GM11168 (cell line): ENCODE data around the gene ARHGEF28.

Source experiments
- in situ Hi-C: fragments of 300-500 bp; cut with MboI; formaldehyde crosslinking; loops from one replicate; pipeline ENCODE4 v1.12.0; 2022; ENCODE audit warnings: low sequenced_read_pairs; ENCODE audit not compliant: unreplicated experiment

The ARHGEF28 gene

GRCh38 chr5:73913971-73914370 lies 288.0 kb downstream of the ARHGEF28 start:
- in situ Hi-C loops = no loop called here

GRCh38 chr5:73915345-73915744 lies 289.3 kb downstream of the ARHGEF28 start:
- in situ Hi-C loops = no loop called here

GRCh38 chr5:73917433-73917832 lies 291.4 kb downstream of the ARHGEF28 start:
- in situ Hi-C loops = no loop called here

- in situ Hi-C loops = no loop called here
Observed at GRCh38 chr5:73917891-73918290, 291.9 kb downstream of the ARHGEF28 start.

- in situ Hi-C loops = no loop called here
Observed at GRCh38 chr5:73918791-73919221, 292.8 kb downstream of the ARHGEF28 start.

GRCh38 chr5:73921741-73922140 lies 295.7 kb downstream of the ARHGEF28 start:
- in situ Hi-C loops = no loop called here

- in situ Hi-C loops = no loop called here
Observed at GRCh38 chr5:73922224-73922623, 296.2 kb downstream of the ARHGEF28 start.

- in situ Hi-C loops = no loop called here
Observed at GRCh38 chr5:73922875-73923557, 297.0 kb downstream of the ARHGEF28 start.

- in situ Hi-C loops = no loop called here
Observed at GRCh38 chr5:73928476-73929070, 302.6 kb downstream of the ARHGEF28 start.

- in situ Hi-C loops = no loop called here
Observed at GRCh38 chr5:73935719-73936118, 309.7 kb downstream of the ARHGEF28 start.

- in situ Hi-C loops = no loop called here
Observed at GRCh38 chr5:73938280-73938937, 312.4 kb downstream of the ARHGEF28 start.

GRCh38 chr5:73938938-73939320 lies 312.9 kb downstream of the ARHGEF28 start:
- in situ Hi-C loops = no loop called here

- in situ Hi-C loops = no loop called here
Observed at GRCh38 chr5:73939557-73939956, 313.6 kb downstream of the ARHGEF28 start.

GRCh38 chr5:73940026-73940425 lies 314.0 kb downstream of the ARHGEF28 start:
- in situ Hi-C loops = no loop called here

GRCh38 chr5:73940801-73941200 lies 314.8 kb downstream of the ARHGEF28 start:
- in situ Hi-C loops = no loop called here

GRCh38 chr5:73942783-73943182 lies 316.8 kb downstream of the ARHGEF28 start:
- in situ Hi-C loops = no loop called here

GRCh38 chr5:73943397-73943796 lies 317.4 kb downstream of the ARHGEF28 start:
- in situ Hi-C loops = no loop called here

- in situ Hi-C loops = no loop called here
Observed at GRCh38 chr5:73944581-73944980, 318.6 kb downstream of the ARHGEF28 start.

- in situ Hi-C loops = no loop called here
Observed at GRCh38 chr5:73945505-73945904, 319.5 kb downstream of the ARHGEF28 start.

GRCh38 chr5:73946278-73946677 lies 320.3 kb downstream of the ARHGEF28 start:
- in situ Hi-C loops = no loop called here

- in situ Hi-C loops = no loop called here
Observed at GRCh38 chr5:73946919-73947602, 321.1 kb downstream of the ARHGEF28 start.
